GF-D8 (cell line): ENCODE measurements around the gene FAM174C.

Experiments used
- DNase-seq: peaks from one replicate; lab custom pipeline; 2025; lab: John Stamatoyannopoulos, UW

The FAM174C gene

GRCh38 chr19:1286487-1287353, 11.4 kb downstream of the FAM174C start:
- no peak for DNase-seq

GRCh38 chr19:1287354-1288225, 12.3 kb downstream of the FAM174C start:
- no peak for DNase-seq

DNA sequence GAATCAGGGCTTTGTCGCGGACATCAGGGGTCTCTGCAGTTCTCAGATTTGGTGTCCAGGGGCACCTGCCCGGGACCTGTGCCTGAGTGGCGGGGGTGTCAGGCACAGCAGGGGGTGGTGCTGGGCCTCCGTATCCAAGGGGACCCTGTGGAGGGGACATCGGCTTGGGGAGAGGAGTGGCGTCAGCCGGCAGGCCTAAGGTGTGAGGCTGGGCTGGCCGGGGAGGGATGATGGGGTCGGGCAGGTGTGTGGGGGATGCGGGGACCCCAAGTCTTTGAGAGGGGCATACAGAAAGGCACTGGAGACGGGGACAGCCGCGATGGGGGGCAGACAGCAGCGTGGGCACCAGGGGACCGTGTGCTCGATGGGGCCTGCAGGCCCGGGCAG, 12.9 kb downstream of the FAM174C start:
- no peak for DNase-seq

- no peak for DNase-seq
These were observed 13.7 kb downstream of the FAM174C start for GRCh38 chr19:1288833-1289685.

GRCh38 chr19:1289686-1290025, 14.3 kb downstream of the FAM174C start:
- DNase-seq = no peak

DNA sequence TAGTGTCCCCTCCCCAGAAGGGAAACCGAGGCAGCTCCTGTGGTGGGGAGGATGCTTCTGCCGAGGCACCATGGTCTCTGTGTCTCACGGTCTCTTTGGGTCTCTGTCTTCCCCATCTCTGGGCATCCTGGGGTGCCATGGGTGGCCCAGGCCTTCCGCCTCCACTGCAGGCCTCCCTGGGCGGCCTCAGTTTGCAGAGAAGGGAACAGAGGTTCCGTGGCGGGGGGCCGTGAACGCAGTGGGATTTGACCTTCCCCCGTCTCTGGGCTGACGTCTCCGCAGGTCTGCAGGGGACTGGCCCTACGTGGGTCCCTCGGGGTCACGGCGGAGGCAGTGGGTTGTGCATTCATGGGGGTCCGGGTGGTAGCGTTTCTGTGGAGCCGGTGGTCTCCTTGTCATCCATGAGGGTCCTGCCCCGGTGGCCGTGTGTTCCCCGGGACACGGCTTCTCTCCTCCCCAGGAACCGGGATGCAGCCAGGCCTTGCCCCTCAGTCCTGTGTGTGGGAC, 14.9 kb downstream of the FAM174C start:
- DNase-seq = no peak

DNA sequence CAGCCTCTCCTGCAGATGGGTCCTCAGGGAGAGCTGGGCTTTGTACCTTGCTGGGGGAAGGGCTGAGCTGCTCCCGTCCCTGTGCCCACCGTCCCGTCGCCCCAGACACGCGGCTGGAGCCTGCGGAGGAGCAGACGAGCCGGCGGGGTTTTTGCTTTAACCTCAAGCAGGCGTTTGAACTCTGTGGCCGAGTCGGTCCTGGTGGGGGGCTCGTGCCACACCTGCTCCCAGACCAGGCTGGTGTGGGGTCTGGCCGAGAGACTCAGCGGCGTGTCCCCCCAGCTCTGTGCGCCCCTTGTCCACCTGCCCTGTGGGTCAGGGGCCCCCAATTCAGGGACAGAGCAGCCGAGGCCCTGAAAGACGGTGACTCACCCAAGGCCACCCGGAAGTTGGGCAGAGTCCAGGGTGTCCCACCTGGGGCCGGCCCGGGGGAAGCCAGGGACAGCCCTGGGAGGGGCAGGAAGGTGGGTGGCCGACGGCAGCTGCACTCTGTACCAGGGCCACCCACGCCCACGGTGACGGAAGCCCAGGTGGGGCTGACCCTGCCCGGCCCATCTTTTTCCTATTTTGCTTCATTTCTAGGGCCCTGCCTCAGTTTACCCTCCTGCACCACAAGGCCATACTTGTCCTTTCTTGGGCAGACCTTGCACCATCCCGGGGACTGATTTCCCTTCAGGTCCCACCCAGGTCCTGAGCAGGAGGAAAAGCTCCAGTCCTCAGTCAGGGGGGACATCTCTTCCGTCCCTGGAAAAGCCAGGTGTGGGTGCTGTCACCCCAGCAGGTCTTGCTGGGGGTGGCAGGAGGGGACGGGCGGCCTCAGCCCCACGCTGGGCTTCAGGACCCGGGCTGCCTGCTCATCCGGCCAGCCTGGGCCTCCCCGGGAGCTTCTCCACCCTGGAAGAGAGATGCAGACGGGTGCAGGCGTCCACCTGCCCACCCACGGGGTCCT, 15.6 kb downstream of the FAM174C start:
- no peak for DNase-seq

DNA sequence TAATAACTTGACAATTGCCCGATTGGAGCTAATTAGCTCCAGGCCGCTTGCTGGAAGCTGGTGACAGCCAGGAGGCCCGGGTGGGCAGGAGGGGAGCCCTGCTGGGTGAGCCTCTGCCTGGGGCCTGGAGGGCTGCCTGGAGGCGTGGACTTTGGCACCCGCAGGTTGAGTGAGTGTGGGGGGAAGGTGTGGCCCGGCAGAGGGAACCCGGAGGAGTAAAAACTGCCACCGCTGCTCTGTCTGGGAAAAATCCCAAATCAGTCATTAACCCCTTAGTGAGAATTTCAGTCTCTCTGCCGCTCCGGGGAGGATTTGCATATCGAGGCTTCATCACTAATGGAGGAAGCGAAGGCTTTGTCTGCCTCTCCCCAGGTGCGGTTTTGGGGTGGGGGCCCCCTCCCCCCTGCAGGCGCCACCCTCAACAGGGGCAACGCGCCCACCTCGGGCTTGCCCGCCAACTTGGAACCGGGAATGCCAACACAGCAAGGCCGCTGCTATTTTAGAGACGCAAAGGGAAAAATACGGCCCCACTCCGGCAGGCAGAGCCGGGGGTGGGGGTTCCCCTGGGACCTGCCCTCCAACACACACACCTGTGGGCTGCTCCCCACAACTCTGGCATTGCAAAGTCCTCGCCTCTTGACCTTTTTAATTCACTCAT, 16.6 kb downstream of the FAM174C start:
- DNase-seq = no peak

GRCh38 chr19:1292419-1293151, 17.3 kb downstream of the FAM174C start:
- DNase-seq = no peak

- DNase-seq = no peak
These were observed 18.7 kb downstream of the FAM174C start for GRCh38 chr19:1293782-1294604.

- no peak for DNase-seq
These were observed 19.4 kb downstream of the FAM174C start for GRCh38 chr19:1294688-1295087.

DNA sequence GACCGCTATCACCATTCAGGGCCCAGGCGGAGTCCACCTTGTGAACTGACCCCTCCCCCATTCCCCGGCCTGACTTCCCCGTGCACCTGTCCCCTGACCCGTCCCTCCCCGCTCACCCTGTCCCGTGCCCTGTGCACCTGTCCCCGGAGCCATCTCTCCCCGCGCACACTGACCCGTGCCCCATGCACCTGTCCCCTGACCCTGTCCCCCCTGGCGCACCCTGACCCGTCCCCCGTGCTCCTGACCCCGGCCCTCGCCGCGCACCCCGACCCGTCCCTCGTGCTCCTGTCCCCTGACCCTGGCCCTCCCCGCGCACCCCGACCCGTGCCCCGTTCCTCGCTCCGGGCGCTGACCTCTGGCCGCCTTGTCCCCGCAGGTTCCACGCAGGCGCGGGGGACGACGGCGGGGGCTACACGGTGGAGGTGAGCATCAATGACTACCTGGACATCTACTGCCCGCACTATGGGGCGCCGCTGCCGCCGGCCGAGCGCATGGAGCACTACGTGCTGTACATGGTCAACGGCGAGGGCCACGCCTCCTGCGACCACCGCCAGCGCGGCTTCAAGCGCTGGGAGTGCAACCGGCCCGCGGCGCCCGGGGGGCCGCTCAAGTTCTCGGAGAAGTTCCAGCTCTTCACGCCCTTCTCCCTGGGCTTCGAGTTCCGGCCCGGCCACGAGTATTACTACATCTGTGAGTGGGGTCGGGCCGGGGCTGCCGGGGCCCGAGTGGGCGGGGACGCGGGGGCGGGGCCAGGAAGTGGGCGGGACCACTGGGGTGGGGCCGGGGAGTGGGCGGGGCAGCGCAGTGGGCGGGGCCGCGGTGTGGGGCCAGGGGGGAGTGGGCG, 20.1 kb downstream of the FAM174C start:
- DNase-seq = no peak

DNA sequence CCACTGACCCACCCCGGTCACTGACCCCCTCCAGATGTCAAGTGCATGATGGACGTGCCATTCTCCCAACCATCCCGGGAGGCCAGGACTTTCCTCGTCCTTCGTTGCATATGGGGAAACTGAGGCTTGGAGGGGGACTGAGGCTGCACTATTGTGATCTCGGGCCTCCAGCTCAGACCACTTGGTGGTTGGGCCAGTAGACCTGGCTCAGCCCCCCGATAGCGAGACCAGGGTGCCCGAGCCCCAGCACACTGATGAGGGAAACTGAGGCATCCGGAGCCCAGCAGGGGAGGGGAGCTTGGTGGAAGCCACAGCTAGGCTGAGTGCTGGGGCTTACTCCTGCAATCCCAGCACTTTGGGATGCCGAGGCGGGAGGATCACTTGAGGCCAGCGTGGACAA, 20.7 kb downstream of the FAM174C start:
- DNase-seq = no peak

DNA sequence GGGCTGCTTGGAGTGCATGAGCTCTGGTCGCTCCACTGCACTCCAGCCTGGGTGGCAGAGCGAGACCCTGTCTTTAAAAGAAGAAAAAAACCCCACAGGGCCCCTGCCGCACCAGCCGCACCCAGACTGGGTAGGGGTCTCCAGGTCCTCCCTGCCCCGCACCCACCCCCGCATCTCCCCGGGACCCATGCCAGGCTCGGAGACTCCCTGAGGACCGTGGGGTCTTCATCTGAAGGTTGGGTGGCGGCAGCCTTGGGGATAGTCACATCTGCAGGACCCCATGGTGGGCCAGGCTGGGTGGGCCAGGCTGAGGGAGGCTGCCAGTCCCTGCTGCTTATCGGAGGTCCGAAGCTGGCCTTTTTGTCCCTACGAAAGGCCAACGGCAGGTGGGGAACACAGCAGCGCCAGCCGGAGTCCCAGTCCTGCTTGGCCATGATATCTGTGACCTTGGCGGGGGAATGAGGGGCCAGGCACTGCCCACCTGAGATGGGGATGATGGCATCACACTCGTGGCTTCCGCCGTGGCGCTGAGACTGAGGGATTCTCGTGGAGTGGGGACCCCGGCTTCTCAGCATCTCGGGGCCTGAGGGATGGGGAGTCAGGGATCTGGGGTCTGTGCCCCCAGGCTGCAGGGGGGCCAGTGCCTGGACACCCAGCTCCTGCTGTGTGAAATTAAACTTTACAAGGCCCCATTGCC, 21.4 kb downstream of the FAM174C start:
- DNase-seq = no peak

GRCh38 chr19:1298235-1298634, 22.9 kb downstream of the FAM174C start:
- no peak for DNase-seq

GRCh38 chr19:1299801-1300200, 24.5 kb downstream of the FAM174C start:
- DNase-seq = no peak
